HEK293 (cell line): ENCODE data around the gene SZRD1.

Source experiments
- CTCF ChIA-PET: fragments of 350-600 bp; formaldehyde crosslinking; extraction: SDS; loops from one replicate; lab custom pipeline; 2021; ENCODE audit warnings: antibody characterized with exemption; lab: Yijun Ruan, JAX
- POLR2A ChIA-PET: fragments of 300-600 bp; formaldehyde crosslinking; extraction: SDS; loops from one replicate; lab custom pipeline; 2020; ENCODE audit warnings: antibody characterized with exemption, inconsistent platforms; lab: Yijun Ruan, JAX
- H3K27ac ChIP-seq: fragments of 200-500 bp; sonication (Bioruptor generic); 2 replicates; pipeline ENCODE4 v1.5.1; 2014; ENCODE audit warnings: low read depth, low read length, control low read depth, inconsistent platforms; ENCODE audit errors: extremely low read depth
- H3K36me3 ChIP-seq, 2 experiments: fragments of 200-500 bp in 1 of 2; sonication (Bioruptor generic) in 1 of 2; 1 replicate in 1 of 2; 2 replicates in 1 of 2; pipeline ENCODE4 v1.5.1; 2014 to 2017; ENCODE audit warnings: inconsistent platforms in 2 of 2, low read length in 2 of 2; ENCODE audit not compliant: control insufficient read depth in 2 of 2, insufficient read depth in 1 of 2
- H3K4me1 ChIP-seq: fragments of 200-500 bp; sonication (Bioruptor generic); 2 replicates; pipeline ENCODE4 v1.5.1; 2014; ENCODE audit warnings: mild to moderate bottlenecking, low read length, inconsistent platforms; ENCODE audit not compliant: control insufficient read depth, insufficient read depth
- H3K4me3 ChIP-seq: 2 replicates; pipeline ENCODE4 v1.5.1; 2011; ENCODE audit warnings: low read depth, mild to moderate bottlenecking, control low read depth, low read length, moderate library complexity
- H3K9me3 ChIP-seq: fragments of 200-500 bp; sonication (Bioruptor generic); 2 replicates; pipeline ENCODE4 v1.5.1; 2014; ENCODE audit warnings: low read depth, low read length, inconsistent platforms; ENCODE audit not compliant: control insufficient read depth, insufficient read depth
- EGR2 ChIP-seq: fragments of 450-650 bp; formaldehyde crosslinking; IDR thresholded peaks from 2 replicates; pipeline ENCODE4 v1.5.1; 2016; ENCODE audit warnings: low read depth, missing biosample characterization, missing genetic modification characterization
- FEZF1 ChIP-seq: fragments of 450-650 bp; formaldehyde crosslinking; IDR thresholded peaks from 2 replicates; pipeline ENCODE4 v1.5.1; 2016; ENCODE audit warnings: missing biosample characterization, missing genetic modification characterization
- GLIS1 ChIP-seq: fragments of 450-650 bp; formaldehyde crosslinking; IDR thresholded peaks from 2 replicates; pipeline ENCODE4 v1.5.1; 2016; ENCODE audit warnings: missing biosample characterization, missing genetic modification characterization
- OSR2 ChIP-seq: fragments of 450-650 bp; formaldehyde crosslinking; IDR thresholded peaks from 2 replicates; pipeline ENCODE4 v1.5.1; 2016; ENCODE audit warnings: missing biosample characterization, missing genetic modification characterization
- PRDM1 ChIP-seq: fragments of 450-650 bp; formaldehyde crosslinking; IDR thresholded peaks from 2 replicates; pipeline ENCODE4; 2016; ENCODE audit warnings: missing biosample characterization, missing genetic modification characterization
- SP7 ChIP-seq: fragments of 450-650 bp; formaldehyde crosslinking; IDR thresholded peaks from 2 replicates; pipeline ENCODE4 v1.5.1; 2016; ENCODE audit warnings: missing biosample characterization, missing genetic modification characterization
- TCF7L2 ChIP-seq: IDR thresholded peaks from 2 replicates; pipeline ENCODE4 v1.6.1; 2011; ENCODE audit warnings: low read depth, mild to moderate bottlenecking, inconsistent platforms, low read length, moderate library complexity, borderline replicate concordance
- TRIM28 ChIP-seq: IDR thresholded peaks from 2 replicates; pipeline ENCODE4 v1.6.1; 2011; ENCODE audit warnings: low read length, control low read depth, borderline replicate concordance
- WT1 ChIP-seq: fragments of 450-650 bp; formaldehyde crosslinking; IDR thresholded peaks from 2 replicates; pipeline ENCODE4 v1.5.1; 2016; ENCODE audit warnings: missing biosample characterization, missing genetic modification characterization
- ZFHX2 ChIP-seq: fragments of 450-650 bp; formaldehyde crosslinking; conservative IDR thresholded peaks from 2 replicates; pipeline ENCODE4 v1.5.1; 2016; ENCODE audit warnings: missing biosample characterization, missing genetic modification characterization
- ZIC2 ChIP-seq: fragments of 450-650 bp; formaldehyde crosslinking; IDR thresholded peaks from 2 replicates; pipeline ENCODE4 v1.5.1; 2016; ENCODE audit warnings: missing biosample characterization, missing genetic modification characterization
- ZNF341 ChIP-seq: fragments of 450-650 bp; formaldehyde crosslinking; IDR thresholded peaks from 2 replicates; pipeline ENCODE4; 2016; ENCODE audit warnings: low read depth, missing biosample characterization, missing genetic modification characterization
- ZNF544 ChIP-seq: fragments of 450-650 bp; formaldehyde crosslinking; IDR thresholded peaks from 2 replicates; pipeline ENCODE4 v1.5.0; 2017; ENCODE audit warnings: missing biosample characterization, missing genetic modification characterization
- ZNF585B ChIP-seq: fragments of 450-650 bp; formaldehyde crosslinking; IDR thresholded peaks from 2 replicates; pipeline ENCODE4 v1.5.1; 2016; ENCODE audit warnings: missing biosample characterization, missing genetic modification characterization
- ZNF600 ChIP-seq: fragments of 450-650 bp; formaldehyde crosslinking; IDR thresholded peaks from 2 replicates; pipeline ENCODE4 v1.5.1; 2016; ENCODE audit warnings: missing biosample characterization, missing genetic modification characterization
- ZNF629 ChIP-seq: fragments of 450-650 bp; formaldehyde crosslinking; IDR thresholded peaks from 2 replicates; pipeline ENCODE4 v1.5.1; 2017; ENCODE audit warnings: missing biosample characterization, missing genetic modification characterization
- ZNF654 ChIP-seq: fragments of 450-650 bp; formaldehyde crosslinking; IDR thresholded peaks from 2 replicates; pipeline ENCODE4 v1.5.1; 2016; ENCODE audit warnings: low read depth, missing biosample characterization, missing genetic modification characterization
- ZNF658 ChIP-seq: fragments of 450-650 bp; formaldehyde crosslinking; IDR thresholded peaks from 2 replicates; pipeline ENCODE4; 2016; ENCODE audit warnings: missing biosample characterization, missing genetic modification characterization
- ZNF785 ChIP-seq: fragments of 450-650 bp; formaldehyde crosslinking; IDR thresholded peaks from 2 replicates; pipeline ENCODE4 v1.5.1; 2016; ENCODE audit warnings: missing biosample characterization, missing genetic modification characterization
- TF ChIP-seq, protein P1 (sequence below): fragments of 450-650 bp; formaldehyde crosslinking; IDR thresholded peaks from 2 replicates; pipeline ENCODE4 v1.5.1; 2016; ENCODE audit warnings: missing biosample characterization, missing genetic modification characterization
- TF ChIP-seq, protein P2 (sequence below): fragments of 450-650 bp; IDR thresholded peaks from 2 replicates; pipeline ENCODE4 v1.5.1; 2018; ENCODE audit warnings: missing biosample characterization, mild to moderate bottlenecking, missing genetic modification characterization
- TF ChIP-seq, protein P3 (sequence below): fragments of 450-650 bp; formaldehyde crosslinking; IDR thresholded peaks from 2 replicates; pipeline ENCODE4 v1.5.0; 2017; ENCODE audit warnings: missing biosample characterization, missing genetic modification characterization, borderline replicate concordance
- TF ChIP-seq, protein P4 (sequence below): fragments of 450-650 bp; formaldehyde crosslinking; IDR thresholded peaks from 2 replicates; pipeline ENCODE4 v1.5.1; 2016; ENCODE audit warnings: missing biosample characterization, missing genetic modification characterization

The SZRD1 gene

DNA sequence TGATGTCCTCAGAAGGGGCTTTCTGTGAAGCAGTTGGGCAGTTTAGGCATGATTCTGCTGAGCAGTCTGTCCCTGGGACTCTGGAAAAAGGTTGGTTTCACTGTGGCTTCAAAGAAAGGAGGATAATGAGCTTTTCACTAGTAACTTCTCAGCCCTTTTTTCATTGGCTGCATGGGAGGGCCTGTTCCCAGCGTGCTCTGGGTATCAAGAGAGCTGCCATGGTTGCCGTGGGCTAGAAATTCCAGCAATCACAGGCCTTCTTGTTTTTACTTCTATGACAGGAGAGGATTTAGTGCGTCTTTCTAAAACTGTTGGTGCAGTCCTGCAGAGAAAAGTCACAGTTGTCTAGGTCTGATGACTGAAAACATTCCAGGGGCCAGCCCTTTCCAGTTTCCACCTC, 7.2 kb downstream of the SZRD1 start:
- ChIA-PET CTCF (interaction anchor here (0.7 kb wide), 3 partner anchors 25 to 170 kb away, joined by 3 read pairs; no protein-coding TSS in a partner anchor), POLR2A (no interaction called here)
- H3K27ac ChIP-seq = no peak overlapping the region
- H3K4me3 ChIP-seq = no peak overlapping the region
- no peaks in the 10 kb centered on the region for H3K9me3 ChIP-seq
- TF ChIP-seq PRDM1 (tag by site-specific recombination) = peak; percentile 37; the same call in 1 of the 2 replicates
- TF ChIP-seq, protein P1, sequence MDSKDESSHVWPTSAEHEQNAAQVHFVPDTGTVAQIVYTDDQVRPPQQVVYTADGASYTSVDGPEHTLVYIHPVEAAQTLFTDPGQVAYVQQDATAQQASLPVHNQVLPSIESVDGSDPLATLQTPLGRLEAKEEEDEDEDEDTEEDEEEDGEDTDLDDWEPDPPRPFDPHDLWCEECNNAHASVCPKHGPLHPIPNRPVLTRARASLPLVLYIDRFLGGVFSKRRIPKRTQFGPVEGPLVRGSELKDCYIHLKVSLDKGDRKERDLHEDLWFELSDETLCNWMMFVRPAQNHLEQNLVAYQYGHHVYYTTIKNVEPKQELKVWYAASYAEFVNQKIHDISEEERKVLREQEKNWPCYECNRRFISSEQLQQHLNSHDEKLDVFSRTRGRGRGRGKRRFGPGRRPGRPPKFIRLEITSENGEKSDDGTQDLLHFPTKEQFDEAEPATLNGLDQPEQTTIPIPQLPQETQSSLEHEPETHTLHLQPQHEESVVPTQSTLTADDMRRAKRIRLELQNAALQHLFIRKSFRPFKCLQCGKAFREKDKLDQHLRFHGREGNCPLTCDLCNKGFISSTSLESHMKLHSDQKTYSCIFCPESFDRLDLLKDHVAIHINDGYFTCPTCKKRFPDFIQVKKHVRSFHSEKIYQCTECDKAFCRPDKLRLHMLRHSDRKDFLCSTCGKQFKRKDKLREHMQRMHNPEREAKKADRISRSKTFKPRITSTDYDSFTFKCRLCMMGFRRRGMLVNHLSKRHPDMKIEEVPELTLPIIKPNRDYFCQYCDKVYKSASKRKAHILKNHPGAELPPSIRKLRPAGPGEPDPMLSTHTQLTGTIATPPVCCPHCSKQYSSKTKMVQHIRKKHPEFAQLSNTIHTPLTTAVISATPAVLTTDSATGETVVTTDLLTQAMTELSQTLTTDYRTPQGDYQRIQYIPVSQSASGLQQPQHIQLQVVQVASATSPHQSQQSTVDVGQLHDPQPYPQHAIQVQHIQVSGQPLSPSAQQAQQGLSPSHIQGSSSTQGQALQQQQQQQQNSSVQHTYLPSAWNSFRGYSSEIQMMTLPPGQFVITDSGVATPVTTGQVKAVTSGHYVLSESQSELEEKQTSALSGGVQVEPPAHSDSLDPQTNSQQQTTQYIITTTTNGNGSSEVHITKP (tag by site-specific recombination) = peak; percentile 36; the same call in 1 of the 2 replicates
- no peak for TF ChIP-seq ZNF585B
- H3K36me3 ChIP-seq = peaks cover 0 to 6% of the 10 kb centered on the region in 2 experiments; a peak in 2 of 3 replicates
- peaks cover 13% of the 10 kb centered on the region for H3K4me1 ChIP-seq

DNA sequence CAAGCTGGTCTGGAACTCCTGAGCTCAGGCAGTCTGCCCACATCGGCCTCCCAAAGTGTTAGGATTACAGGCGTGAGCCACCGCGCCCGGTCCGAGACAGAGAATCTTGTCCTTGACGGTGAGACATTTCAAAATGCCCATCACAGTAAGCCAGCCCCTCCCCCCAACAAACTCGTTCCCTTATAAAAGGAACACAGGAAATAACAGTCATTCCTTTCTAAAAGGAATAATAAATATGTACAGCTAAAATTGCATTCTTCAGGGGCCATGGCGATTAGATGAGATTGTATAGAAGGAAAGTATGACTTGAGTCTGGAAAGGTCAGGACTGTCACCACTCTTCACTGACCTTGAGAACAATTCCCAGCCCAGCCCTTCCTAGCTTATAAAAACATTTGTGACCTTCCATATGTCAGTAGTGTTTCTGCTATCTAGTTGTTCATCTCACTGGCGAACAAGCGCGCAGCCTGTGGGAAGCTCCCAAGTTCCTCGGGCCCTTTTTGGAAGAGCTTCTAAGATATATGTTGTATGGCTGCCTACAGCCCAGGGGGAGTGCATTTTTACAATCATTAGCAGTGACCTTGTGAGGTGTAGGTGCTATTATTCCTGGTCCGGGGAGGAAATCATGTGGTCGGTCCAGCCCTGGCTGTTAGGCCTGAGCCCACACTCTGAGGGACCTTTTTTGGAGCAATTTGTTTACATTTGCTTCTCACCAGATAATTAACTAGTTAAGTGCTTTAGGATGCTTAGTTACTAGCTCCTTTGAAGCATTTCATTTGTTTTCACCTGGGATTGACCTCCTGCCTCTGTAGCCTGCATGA, 8.7 kb downstream of the SZRD1 start:
- H3K4me1 ChIP-seq = peaks cover 11% of the 10 kb centered on the region
- H3K27ac ChIP-seq = no peak overlapping the region
- ChIA-PET CTCF (interaction anchor here (1.0 kb wide), 1 partner anchor 10 kb away, joined by 3 read pairs; no protein-coding TSS in a partner anchor), POLR2A (interaction anchor here (1.0 to 1.4 kb wide), 3 partner anchors 11 to 169 kb away, joined by 3 read pairs; partner anchors contain the start of gene NECAP2)
- H3K4me3 ChIP-seq = no peak overlapping the region
- no peaks in the 10 kb centered on the region for H3K9me3 ChIP-seq
- H3K36me3 ChIP-seq = peaks cover 0 to 6% of the 10 kb centered on the region in 2 experiments; a peak in 2 of 3 replicates
- TF ChIP-seq EGR2 (tag by site-specific recombination) = peak; percentile 22; the same call in 1 of the 2 replicates
- TF ChIP-seq, protein P2, sequence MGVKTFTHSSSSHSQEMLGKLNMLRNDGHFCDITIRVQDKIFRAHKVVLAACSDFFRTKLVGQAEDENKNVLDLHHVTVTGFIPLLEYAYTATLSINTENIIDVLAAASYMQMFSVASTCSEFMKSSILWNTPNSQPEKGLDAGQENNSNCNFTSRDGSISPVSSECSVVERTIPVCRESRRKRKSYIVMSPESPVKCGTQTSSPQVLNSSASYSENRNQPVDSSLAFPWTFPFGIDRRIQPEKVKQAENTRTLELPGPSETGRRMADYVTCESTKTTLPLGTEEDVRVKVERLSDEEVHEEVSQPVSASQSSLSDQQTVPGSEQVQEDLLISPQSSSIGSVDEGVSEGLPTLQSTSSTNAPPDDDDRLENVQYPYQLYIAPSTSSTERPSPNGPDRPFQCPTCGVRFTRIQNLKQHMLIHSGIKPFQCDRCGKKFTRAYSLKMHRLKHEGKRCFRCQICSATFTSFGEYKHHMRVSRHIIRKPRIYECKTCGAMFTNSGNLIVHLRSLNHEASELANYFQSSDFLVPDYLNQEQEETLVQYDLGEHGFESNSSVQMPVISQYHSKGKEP (tag by site-specific recombination) = peak; percentile 49; the same call in 1 of the 2 replicates
- peak; percentile 69 for TF ChIP-seq FEZF1 (tag by site-specific recombination)
- TF ChIP-seq, protein P3, sequence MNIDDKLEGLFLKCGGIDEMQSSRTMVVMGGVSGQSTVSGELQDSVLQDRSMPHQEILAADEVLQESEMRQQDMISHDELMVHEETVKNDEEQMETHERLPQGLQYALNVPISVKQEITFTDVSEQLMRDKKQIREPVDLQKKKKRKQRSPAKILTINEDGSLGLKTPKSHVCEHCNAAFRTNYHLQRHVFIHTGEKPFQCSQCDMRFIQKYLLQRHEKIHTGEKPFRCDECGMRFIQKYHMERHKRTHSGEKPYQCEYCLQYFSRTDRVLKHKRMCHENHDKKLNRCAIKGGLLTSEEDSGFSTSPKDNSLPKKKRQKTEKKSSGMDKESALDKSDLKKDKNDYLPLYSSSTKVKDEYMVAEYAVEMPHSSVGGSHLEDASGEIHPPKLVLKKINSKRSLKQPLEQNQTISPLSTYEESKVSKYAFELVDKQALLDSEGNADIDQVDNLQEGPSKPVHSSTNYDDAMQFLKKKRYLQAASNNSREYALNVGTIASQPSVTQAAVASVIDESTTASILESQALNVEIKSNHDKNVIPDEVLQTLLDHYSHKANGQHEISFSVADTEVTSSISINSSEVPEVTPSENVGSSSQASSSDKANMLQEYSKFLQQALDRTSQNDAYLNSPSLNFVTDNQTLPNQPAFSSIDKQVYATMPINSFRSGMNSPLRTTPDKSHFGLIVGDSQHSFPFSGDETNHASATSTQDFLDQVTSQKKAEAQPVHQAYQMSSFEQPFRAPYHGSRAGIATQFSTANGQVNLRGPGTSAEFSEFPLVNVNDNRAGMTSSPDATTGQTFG (tag by site-specific recombination) = no peak
- no peak for TF ChIP-seq ZNF654 (tag by site-specific recombination)
- TF ChIP-seq ZNF341 (tag by site-specific recombination) = peak; percentile 33; the same call in 1 of the 2 replicates
- TF ChIP-seq TCF7L2 = 0 out of 2 replicates have a peak, but pooled peaks have one; percentile 18
- 0 out of 2 replicates have a peak, but pooled peaks have one; percentile 34 for TF ChIP-seq GLIS1 (tag by site-specific recombination)
- TF ChIP-seq ZNF785 (tag by site-specific recombination) = no peak
- peak; percentile 19; the same call in 1 of the 2 replicates for TF ChIP-seq ZNF629 (tag by site-specific recombination)
- no peak for TF ChIP-seq ZNF544 (tag by site-specific recombination)
- peak; percentile 79 for TF ChIP-seq WT1 (tag by site-specific recombination)
- peak; percentile 85; the same call in 1 of the 2 replicates for TF ChIP-seq TRIM28
- peak; percentile 24; the same call in 1 of the 2 replicates for TF ChIP-seq ZIC2 (tag by site-specific recombination)
- no peak for TF ChIP-seq ZNF658 (tag by site-specific recombination)
- peak; percentile 57; the same call in 1 of the 2 replicates for TF ChIP-seq ZNF600 (tag by site-specific recombination)
- peak; percentile 10; the same call in 1 of the 2 replicates for TF ChIP-seq ZFHX2 (tag by site-specific recombination)
- TF ChIP-seq, protein P4, sequence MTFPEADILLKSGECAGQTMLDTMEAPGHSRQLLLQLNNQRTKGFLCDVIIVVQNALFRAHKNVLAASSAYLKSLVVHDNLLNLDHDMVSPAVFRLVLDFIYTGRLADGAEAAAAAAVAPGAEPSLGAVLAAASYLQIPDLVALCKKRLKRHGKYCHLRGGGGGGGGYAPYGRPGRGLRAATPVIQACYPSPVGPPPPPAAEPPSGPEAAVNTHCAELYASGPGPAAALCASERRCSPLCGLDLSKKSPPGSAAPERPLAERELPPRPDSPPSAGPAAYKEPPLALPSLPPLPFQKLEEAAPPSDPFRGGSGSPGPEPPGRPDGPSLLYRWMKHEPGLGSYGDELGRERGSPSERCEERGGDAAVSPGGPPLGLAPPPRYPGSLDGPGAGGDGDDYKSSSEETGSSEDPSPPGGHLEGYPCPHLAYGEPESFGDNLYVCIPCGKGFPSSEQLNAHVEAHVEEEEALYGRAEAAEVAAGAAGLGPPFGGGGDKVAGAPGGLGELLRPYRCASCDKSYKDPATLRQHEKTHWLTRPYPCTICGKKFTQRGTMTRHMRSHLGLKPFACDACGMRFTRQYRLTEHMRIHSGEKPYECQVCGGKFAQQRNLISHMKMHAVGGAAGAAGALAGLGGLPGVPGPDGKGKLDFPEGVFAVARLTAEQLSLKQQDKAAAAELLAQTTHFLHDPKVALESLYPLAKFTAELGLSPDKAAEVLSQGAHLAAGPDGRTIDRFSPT (tag by site-specific recombination) = peak; percentile 51; the same call in 1 of the 2 replicates
- TF ChIP-seq SP7 = peak; percentile 78
- TF ChIP-seq OSR2 (tag by site-specific recombination) = peak; percentile 68; the same call in 1 of the 2 replicates
